Measurements from ENCODE around the gene FLT4. TPM values are rescaled to one million over a fixed set of nuclear protein-coding genes. Genes with fewer than 3 reads are reported as not detected.

FLT4 gene
- total and polyA plus RNA-seq, 2 donors (not counting 1 experiment from before 2014, with no cell fraction given) = 0.17 TPM; not detected in 1

DNA sequence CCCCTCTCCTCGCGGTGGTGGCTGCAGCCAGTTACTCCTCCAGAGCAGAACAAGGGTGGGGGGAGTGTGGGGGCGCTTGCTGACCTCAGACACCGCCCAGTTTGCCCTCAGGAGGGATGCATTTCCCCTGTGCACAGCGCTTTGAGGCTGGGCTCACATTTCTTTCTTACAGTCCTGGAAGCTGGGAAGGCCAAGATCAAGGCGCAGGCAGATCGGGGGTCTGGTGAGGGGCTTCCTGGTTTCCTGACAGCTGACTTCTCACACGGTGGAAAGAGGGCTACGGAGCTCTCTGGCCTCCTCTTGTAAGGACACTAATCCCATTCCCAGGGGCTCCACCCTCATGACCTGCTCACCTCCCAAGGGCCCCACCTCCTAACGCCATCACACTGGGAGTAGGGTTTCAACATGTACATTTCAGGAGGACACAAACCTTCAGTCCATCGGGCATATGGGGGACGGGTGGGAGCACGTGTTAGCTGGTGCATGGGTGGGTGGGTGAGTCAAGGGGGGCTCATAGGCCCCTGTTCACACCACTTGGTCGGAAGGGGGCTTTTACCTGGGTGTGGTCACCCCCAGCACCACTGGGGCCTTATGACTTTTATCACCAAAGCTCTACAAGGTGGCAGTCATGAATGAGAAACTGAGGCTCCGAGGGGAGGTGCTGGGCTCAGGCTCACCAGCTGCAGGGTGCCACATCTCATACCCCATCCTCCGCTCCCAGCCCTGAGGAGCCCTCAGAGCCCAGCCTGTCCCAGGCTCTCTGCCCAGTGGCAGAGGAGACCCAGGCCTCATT, 50.4 kb downstream of the FLT4 start:
- Histone ChIP-seq H3K4me2 (ENCODE audit: extremely low read depth, insufficient read depth, low read length) (no peak overlapping the region), H3K27ac (ENCODE audit: insufficient read depth, low read length) (no peak overlapping the region), H2AFZ (ENCODE audit: low read length) (no peak overlapping the region), H3K4me1 (ENCODE audit: control insufficient read depth, extremely low read depth, insufficient read depth, low read length) (no peaks in the 10 kb centered on the region), H3K27me3 (ENCODE audit: control insufficient read depth, insufficient read depth, low read length) (no peaks in the 10 kb centered on the region), H3K79me2 (ENCODE audit: control insufficient read depth, insufficient read depth, low read length) (no peaks in the 10 kb centered on the region), H4K20me1 (ENCODE audit: control insufficient read depth, extremely low read depth, insufficient read depth, low read length) (no peaks in the 10 kb centered on the region), H3K36me3 (ENCODE audit: control insufficient read depth, insufficient read depth, low read length) (no peaks in the 10 kb centered on the region), H3K9me3 (ENCODE audit: control insufficient read depth, insufficient read depth, low read depth, low read length) (no peaks in the 10 kb centered on the region), H3K4me3 (replicated peaks in 1 of 4; ENCODE audit: control extremely low read depth in 1 of 4, insufficient read depth in 1 of 4, low read depth in 3 of 4, low read length in 4 of 4) (no peak overlapping the region), H3K9ac (ENCODE audit: insufficient read depth, low read length) (no peak overlapping the region)
- DNase-seq (ENCODE audit: low read depth in 2 of 2) = no peak
- TF ChIP-seq, protein P1, sequence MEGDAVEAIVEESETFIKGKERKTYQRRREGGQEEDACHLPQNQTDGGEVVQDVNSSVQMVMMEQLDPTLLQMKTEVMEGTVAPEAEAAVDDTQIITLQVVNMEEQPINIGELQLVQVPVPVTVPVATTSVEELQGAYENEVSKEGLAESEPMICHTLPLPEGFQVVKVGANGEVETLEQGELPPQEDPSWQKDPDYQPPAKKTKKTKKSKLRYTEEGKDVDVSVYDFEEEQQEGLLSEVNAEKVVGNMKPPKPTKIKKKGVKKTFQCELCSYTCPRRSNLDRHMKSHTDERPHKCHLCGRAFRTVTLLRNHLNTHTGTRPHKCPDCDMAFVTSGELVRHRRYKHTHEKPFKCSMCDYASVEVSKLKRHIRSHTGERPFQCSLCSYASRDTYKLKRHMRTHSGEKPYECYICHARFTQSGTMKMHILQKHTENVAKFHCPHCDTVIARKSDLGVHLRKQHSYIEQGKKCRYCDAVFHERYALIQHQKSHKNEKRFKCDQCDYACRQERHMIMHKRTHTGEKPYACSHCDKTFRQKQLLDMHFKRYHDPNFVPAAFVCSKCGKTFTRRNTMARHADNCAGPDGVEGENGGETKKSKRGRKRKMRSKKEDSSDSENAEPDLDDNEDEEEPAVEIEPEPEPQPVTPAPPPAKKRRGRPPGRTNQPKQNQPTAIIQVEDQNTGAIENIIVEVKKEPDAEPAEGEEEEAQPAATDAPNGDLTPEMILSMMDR (conservative IDR thresholded peaks at IDR 0.05 in 1 of 2, IDR thresholded peaks at IDR 0.05 in 1 of 2; ENCODE audit: low read depth in 1 of 2, low read length in 2 of 2) = no peak
- TF ChIP-seq EZH2 (IDR thresholded peaks at IDR 0.05; ENCODE audit: low read length, missing control alignments) = no peak

DNA sequence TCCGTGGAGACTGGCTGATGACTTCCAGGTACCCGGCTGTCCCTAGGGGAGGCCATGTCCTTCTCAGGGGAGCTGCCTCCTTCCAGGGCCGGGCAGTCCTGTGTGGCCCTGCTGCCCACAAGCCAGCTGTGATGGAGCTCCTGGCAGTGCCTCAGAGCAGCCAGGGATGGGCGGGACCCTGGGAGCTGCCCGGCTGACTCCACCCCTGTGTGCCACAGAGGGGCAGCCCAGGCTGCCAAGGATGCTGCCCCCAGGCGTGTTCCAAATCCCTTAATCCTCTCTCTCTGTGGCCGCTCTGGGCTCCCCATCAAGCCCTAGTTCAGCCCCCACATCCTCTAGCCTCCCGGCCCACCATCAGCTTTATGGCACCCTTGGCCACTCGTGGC, 51.1 kb downstream of the FLT4 start:
- Histone ChIP-seq H3K79me2 (ENCODE audit: control insufficient read depth, insufficient read depth, low read length) (no peaks in the 10 kb centered on the region), H3K9me3 (ENCODE audit: control insufficient read depth, insufficient read depth, low read depth, low read length) (no peaks in the 10 kb centered on the region), H3K4me2 (ENCODE audit: extremely low read depth, insufficient read depth, low read length) (no peak overlapping the region), H2AFZ (ENCODE audit: low read length) (no peak overlapping the region), H3K36me3 (ENCODE audit: control insufficient read depth, insufficient read depth, low read length) (no peaks in the 10 kb centered on the region), H3K4me1 (ENCODE audit: control insufficient read depth, extremely low read depth, insufficient read depth, low read length) (no peaks in the 10 kb centered on the region), H3K9ac (ENCODE audit: insufficient read depth, low read length) (no peak overlapping the region), H3K27me3 (ENCODE audit: control insufficient read depth, insufficient read depth, low read length) (no peaks in the 10 kb centered on the region), H4K20me1 (ENCODE audit: control insufficient read depth, extremely low read depth, insufficient read depth, low read length) (no peaks in the 10 kb centered on the region), H3K4me3 (replicated peaks in 1 of 4; ENCODE audit: control extremely low read depth in 1 of 4, insufficient read depth in 1 of 4, low read depth in 3 of 4, low read length in 4 of 4) (no peak overlapping the region), H3K27ac (ENCODE audit: insufficient read depth, low read length) (no peak overlapping the region)
- TF ChIP-seq EZH2 (IDR thresholded peaks at IDR 0.05; ENCODE audit: low read length, missing control alignments) = no peak
- TF ChIP-seq, protein P1 (conservative IDR thresholded peaks at IDR 0.05 in 1 of 2, IDR thresholded peaks at IDR 0.05 in 1 of 2; ENCODE audit: low read depth in 1 of 2, low read length in 2 of 2) = no peak
- no peak for DNase-seq (ENCODE audit: low read depth in 2 of 2)

DNA sequence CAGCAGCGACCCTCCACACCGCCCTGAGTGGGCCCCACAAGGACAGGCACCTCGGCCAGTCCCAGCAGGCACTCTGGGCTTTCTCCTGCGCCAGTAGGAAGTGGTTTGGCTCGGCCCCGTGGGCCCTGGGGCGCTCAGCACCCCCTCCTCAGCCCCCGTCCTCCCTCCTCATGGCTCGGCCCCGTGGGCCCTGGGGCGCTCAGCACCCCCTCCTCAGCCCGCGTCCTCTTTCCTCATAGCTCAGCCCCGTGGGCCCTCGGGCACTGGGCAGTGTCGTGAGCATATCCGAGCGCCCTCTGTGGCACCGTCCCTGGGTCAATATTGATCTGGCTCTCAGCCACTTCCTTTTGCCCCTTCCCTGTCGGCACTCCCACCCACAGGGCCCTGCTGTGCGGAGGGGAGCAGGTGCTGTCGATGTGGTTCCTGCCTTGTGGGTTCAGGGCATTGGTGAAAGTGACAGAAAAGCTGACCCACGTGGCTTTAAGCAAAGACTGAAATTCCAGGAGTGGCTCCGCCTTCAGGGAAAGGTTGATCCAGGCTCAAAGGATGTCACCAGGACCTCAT, 52.6 kb downstream of the FLT4 start:
- no peaks in the 10 kb centered on the region for H3K36me3 ChIP-seq (ENCODE audit: control insufficient read depth, insufficient read depth, low read length)
- no peaks in the 10 kb centered on the region for H3K79me2 ChIP-seq (ENCODE audit: control insufficient read depth, insufficient read depth, low read length)
- H3K9me3 ChIP-seq (ENCODE audit: control insufficient read depth, insufficient read depth, low read depth, low read length) = no peaks in the 10 kb centered on the region
- no peak for DNase-seq (ENCODE audit: low read depth in 2 of 2)
- no peaks in the 10 kb centered on the region for H4K20me1 ChIP-seq (ENCODE audit: control insufficient read depth, extremely low read depth, insufficient read depth, low read length)
- no peaks in the 10 kb centered on the region for H3K4me1 ChIP-seq (ENCODE audit: control insufficient read depth, extremely low read depth, insufficient read depth, low read length)
- H3K27me3 ChIP-seq (ENCODE audit: control insufficient read depth, insufficient read depth, low read length) = no peaks in the 10 kb centered on the region
- no peak overlapping the region for H3K4me3 ChIP-seq (replicated peaks in 1 of 4; ENCODE audit: control extremely low read depth in 1 of 4, insufficient read depth in 1 of 4, low read depth in 3 of 4, low read length in 4 of 4)
- TF ChIP-seq, protein P1 (conservative IDR thresholded peaks at IDR 0.05 in 1 of 2, IDR thresholded peaks at IDR 0.05 in 1 of 2; ENCODE audit: low read depth in 1 of 2, low read length in 2 of 2) = no peak
- TF ChIP-seq EZH2 (IDR thresholded peaks at IDR 0.05; ENCODE audit: low read length, missing control alignments) = no peak
- no peak overlapping the region for H3K4me2 ChIP-seq (ENCODE audit: extremely low read depth, insufficient read depth, low read length)
- no peak overlapping the region for H3K9ac ChIP-seq (ENCODE audit: insufficient read depth, low read length)
- H3K27ac ChIP-seq (ENCODE audit: insufficient read depth, low read length) = no peak overlapping the region
- no peak overlapping the region for H2AFZ ChIP-seq (ENCODE audit: low read length)
